Upper lobe of left lung (tissue), 6 donors: ENCODE measurements around the gene FCER1G. TPM values are rescaled to one million over a fixed set of nuclear protein-coding genes. Genes with fewer than 3 reads are reported as not detected.

Experiments used
- ATAC-seq, 2 donors: fragments of 200-7000 bp; cut with Tn5 transposase; one replicate each; pipeline ENCODE4 v1.9.1; 2022; ENCODE audit warnings: mild to moderate bottlenecking in 2 of 2, moderate library complexity in 2 of 2; ENCODE audit not compliant: low FRiP score in 2 of 2
- DNase-seq, 2 donors: peaks; one replicate each; pipeline ENCODE4 v3.0.0-alpha.2; 2019 to 2020
- H3K27ac ChIP-seq, 4 donors: fragments of 200-600 bp; sonication (generic); one replicate each; pipeline ENCODE4 v1.5.1; 2016 to 2019
- H3K27me3 ChIP-seq, 4 donors: fragments of 200-600 bp; sonication (generic); one replicate each; pipeline ENCODE4 v1.5.1; 2017 to 2019
- H3K36me3 ChIP-seq, 4 donors: fragments of 200-600 bp; sonication (generic); one replicate each; pipeline ENCODE4 v1.5.1; 2016 to 2019
- H3K4me1 ChIP-seq, 4 donors: fragments of 200-600 bp; sonication (generic); one replicate each; pipeline ENCODE4 v1.5.1; 2018 to 2019
- H3K4me3 ChIP-seq, 4 donors: fragments of 200-600 bp; sonication (generic); one replicate each; pipeline ENCODE4 v1.5.1; 2017 to 2019; ENCODE audit warnings: mild to moderate bottlenecking in 2 of 4, moderate library complexity in 1 of 4
- H3K9me3 ChIP-seq, 4 donors: fragments of 200-600 bp; sonication (generic); one replicate each; pipeline ENCODE4 v1.5.1; 2018 to 2019
- CTCF ChIP-seq, 6 experiments: fragments of 450-650 bp in 4 of 6; fragments of 200-600 bp in 2 of 6; sonication (generic) in 2 of 6; IDR thresholded peaks; one replicate each; pipeline ENCODE4 v1.5.1; 2016 to 2019; ENCODE audit warnings: antibody characterized with exemption in 6 of 6
- EP300 ChIP-seq, 4 donors: sonication (generic); formaldehyde crosslinking; IDR thresholded peaks; one replicate each; pipeline ENCODE4 v1.5.1; 2017; ENCODE audit warnings: antibody characterized with exemption in 4 of 4, control low read depth in 2 of 4
- POLR2A ChIP-seq, 4 donors: fragments of 450-650 bp; IDR thresholded peaks; one replicate each; pipeline ENCODE4 v1.5.1; 2016 to 2017; ENCODE audit warnings: antibody characterized with exemption in 4 of 4, mild to moderate bottlenecking in 2 of 4
- POLR2AphosphoS5 ChIP-seq, 2 donors: sonication (generic); formaldehyde crosslinking; IDR thresholded peaks; one replicate each; pipeline ENCODE4 v1.5.1; 2017; ENCODE audit warnings: antibody characterized with exemption in 2 of 2
- WGBS, 2 donors: methylation state at CpG; one replicate each; pipeline ENCODE4 v1.1.5; 2017 to 2018; 5-methylcytosine and 5-hydroxymethylcytosine counted together
- total RNA-seq, 6 donors: library from RNA; depleted of rRNA in 4 of 6; stranded (reverse); fragments of >200 nt in 4 of 6; gene quantifications; one replicate each; pipeline versions ENCODE4 v1.1.0 to v1.2.1, GENCODE V29; 2016 to 2021
- donor health status: DM: no; HTN: no; CAD: no; lungs with moderate emphysema.
- donor health status: DM: no; HTN: yes; CAD: no; lungs with severe emphysema.

The FCER1G gene
- total RNA-seq, 6 donors from 2014 or later: 75.4 to 233 (median 176) TPM

DNA sequence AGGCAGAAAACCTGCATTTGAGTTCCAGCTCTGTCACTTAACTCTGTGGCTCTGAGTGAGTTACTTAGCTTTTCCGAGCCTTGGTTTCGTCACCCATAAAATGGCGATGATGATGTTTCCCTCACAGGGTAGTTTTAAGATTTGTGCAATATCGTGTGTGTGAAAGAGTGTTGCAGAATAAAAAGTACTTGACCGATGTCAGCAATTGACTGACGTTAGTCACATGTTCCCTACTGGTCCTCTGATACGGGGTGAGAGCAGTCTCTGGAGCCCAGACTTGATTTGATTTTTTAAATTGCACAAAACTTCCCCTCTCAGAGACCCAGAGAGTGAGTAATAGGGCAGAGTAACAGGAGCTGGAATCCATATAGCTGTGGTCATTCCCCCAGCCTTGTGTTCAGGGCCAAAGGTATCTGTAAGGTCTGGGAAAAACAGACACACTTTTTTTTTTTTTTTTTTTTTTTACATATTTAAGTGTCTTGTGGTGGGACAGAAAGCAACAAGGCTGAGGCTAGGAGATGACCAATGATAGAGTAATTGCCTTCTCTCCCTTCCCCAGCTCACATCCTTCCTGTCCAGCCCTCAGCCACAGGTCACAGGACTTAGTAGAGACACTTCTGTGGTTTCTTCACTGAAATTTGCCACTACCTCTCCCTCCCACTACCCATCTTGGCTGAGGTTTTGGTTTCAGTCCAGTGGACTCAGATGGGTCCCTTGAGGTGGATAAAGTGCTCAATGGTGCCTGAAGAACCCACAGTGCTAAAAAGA, 2.0 kb downstream of the FCER1G start:
- H3K4me3 ChIP-seq: peak overlapping the region in 3 of 4 donors; percentile 34 to 50 (median 41)
- WGBS, 2 donors: 18 to 37% methylated on average over 7 of the region's 7 CpGs
- peak in 1 of 4 donors; percentile 88 for TF ChIP-seq EP300 (IDR thresholded peaks at IDR 0.05)
- TF ChIP-seq CTCF (IDR thresholded peaks at IDR 0.05): no peak
- TF ChIP-seq POLR2AphosphoS5 (IDR thresholded peaks at IDR 0.05): peak; percentile 67 to 93
- peak in 3 of 4 donors; percentile 17 to 89 (median 31) for TF ChIP-seq POLR2A (IDR thresholded peaks at IDR 0.05)

DNA sequence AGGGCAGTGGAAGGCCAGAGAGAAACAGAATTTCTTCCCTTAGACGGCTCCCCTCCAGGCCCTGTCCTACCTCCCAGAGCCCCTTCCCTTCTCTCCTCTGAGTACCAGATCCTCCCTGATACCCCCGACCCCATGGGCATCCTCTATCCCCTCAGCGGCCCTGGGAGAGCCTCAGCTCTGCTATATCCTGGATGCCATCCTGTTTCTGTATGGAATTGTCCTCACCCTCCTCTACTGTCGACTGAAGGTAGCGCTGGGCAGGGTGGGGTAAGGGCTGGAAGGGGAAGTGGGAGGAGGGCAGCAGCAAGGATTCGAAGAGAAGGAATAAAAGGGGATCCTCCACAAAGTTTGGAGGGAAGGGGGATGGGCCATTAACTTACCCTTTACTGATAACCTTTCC, 2.7 kb downstream of the FCER1G start:
- H3K9me3 ChIP-seq: no peaks in the 10 kb centered on the region
- no peaks in the 10 kb centered on the region for H3K27me3 ChIP-seq
- peaks cover 11 to 25% (median 19%) of the 10 kb centered on the region in 4 donors for H3K36me3 ChIP-seq
- ATAC-seq (no peak), DNase-seq (no peak)
- H3K4me1 ChIP-seq: peaks cover 5 to 13% (median 6%) of the 10 kb centered on the region in 4 donors
- H3K27ac ChIP-seq: peak overlapping the region; percentile 88 to 95 (median 92)
- no peak for TF ChIP-seq EP300 (IDR thresholded peaks at IDR 0.05)
- peak in 1 of 4 donors; percentile 16 for TF ChIP-seq POLR2A (IDR thresholded peaks at IDR 0.05)
- 53 to 62% methylated on average over 6 of the region's 6 CpGs for WGBS, 2 donors
- H3K4me3 ChIP-seq: peak overlapping the region in 3 of 4 donors; percentile 14 to 50 (median 25)

More for the DNA sequence above, 2.0 kb downstream of the FCER1G start:
- peaks cover 18 to 32% (median 26%) of the 10 kb centered on the region in 4 donors for H3K36me3 ChIP-seq
- DNase-seq (peak in 1 of 2 donors; percentile 68), ATAC-seq (peak; percentile 75 to 77)
- H3K9me3 ChIP-seq: no peaks in the 10 kb centered on the region
- peaks cover 5 to 13% (median 6%) of the 10 kb centered on the region in 4 donors for H3K4me1 ChIP-seq
- H3K27me3 ChIP-seq: no peaks in the 10 kb centered on the region
- H3K27ac ChIP-seq: peak overlapping the region; percentile 88 to 95 (median 92)

DNA sequence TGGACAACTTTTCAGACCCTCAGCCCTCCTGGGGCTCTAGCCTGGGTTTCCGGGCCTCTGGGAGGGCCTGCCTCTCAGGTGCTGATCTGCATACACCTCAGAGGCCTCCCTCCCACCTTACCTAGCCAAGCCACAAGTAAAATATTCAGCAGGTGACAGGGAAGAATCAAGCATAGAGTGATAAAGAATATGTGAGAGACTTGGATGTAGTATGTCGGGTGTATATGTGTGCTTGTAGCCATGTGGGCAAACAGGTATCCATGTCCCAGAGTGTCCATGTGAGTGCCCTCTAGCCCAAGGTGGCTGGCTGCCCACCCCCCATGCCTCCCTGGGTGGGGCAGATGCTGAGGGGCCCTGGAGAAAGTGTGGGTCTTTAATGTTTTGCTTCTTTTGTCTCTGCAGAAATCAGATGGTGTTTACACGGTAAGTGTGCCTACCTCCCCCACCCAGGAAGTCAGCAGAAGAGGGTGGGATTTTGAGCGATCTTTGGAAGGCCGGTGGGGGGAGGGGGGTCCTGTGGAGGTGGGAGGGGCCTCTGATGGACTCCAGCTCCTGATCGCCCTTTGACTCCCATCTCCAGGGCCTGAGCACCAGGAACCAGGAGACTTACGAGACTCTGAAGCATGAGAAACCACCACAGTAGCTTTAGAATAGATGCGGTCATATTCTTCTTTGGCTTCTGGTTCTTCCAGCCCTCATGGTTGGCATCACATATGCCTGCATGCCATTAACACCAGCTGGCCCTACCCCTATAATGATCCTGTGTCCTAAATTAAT, 3.4 kb downstream of the FCER1G start:
- H3K9me3 ChIP-seq: no peaks in the 10 kb centered on the region
- peak overlapping the region in 3 of 4 donors; percentile 88 to 95 (median 93) for H3K27ac ChIP-seq
- DNase-seq (no peak), ATAC-seq (no peak)
- peaks cover 5 to 19% (median 12%) of the 10 kb centered on the region in 4 donors for H3K36me3 ChIP-seq
- WGBS, 2 donors: 73 to 74% methylated on average over 8 of the region's 8 CpGs
- peak overlapping the region in 2 of 4 donors; percentile 14 to 50 for H3K4me3 ChIP-seq
- no peak for TF ChIP-seq POLR2A (IDR thresholded peaks at IDR 0.05)
- no peaks in the 10 kb centered on the region for H3K27me3 ChIP-seq
- peaks cover 5 to 13% (median 6%) of the 10 kb centered on the region in 4 donors for H3K4me1 ChIP-seq

- no peaks in the 10 kb centered on the region for H3K9me3 ChIP-seq
- no peak for DNase-seq
- H3K4me1 ChIP-seq: peaks cover 5 to 10% (median 6%) of the 10 kb centered on the region in 4 donors
- H3K27ac ChIP-seq: no peak overlapping the region
- peaks cover 0 to 11% (median 5%) of the 10 kb centered on the region in 4 donors for H3K36me3 ChIP-seq
- WGBS, 2 donors: 83 to 92% methylated on average over 5 of the region's 5 CpGs
- no peaks in the 10 kb centered on the region for H3K27me3 ChIP-seq
- ATAC-seq: no peak
- TF ChIP-seq POLR2AphosphoS5 (IDR thresholded peaks at IDR 0.05): no peak
- no peak for TF ChIP-seq POLR2A (IDR thresholded peaks at IDR 0.05)
- TF ChIP-seq CTCF (IDR thresholded peaks at IDR 0.05): no peak
- TF ChIP-seq EP300 (IDR thresholded peaks at IDR 0.05): no peak
- H3K4me3 ChIP-seq: no peak overlapping the region
Observed at GRCh38 chr1:161219078-161219892, 4.2 kb downstream of the FCER1G start.

DNA sequence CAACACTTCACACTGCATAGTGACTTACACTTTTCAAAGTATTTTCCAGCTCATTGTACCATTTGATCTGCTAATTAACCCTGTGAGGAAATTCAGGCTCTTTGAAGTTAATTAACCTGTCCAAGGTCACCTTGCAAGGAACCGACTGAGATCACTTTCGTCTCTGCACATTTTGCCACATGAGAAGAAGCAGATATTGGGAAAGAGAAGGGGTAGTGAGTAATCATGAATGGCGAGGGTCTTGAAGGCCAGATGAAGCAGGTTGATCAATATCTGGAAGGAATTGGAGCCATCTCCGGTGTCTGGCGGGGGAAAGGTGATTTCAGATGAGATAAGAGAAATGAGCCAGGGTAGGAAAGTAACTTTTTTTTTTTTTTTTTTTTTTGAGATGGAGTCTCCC, 4.9 kb downstream of the FCER1G start:
- Histone ChIP-seq H3K4me3 (no peak overlapping the region), H3K27me3 (no peaks in the 10 kb centered on the region), H3K9me3 (no peaks in the 10 kb centered on the region), H3K36me3 (peaks cover 0 to 4% (median 2%) of the 10 kb centered on the region in 4 donors), H3K27ac (no peak overlapping the region), H3K4me1 (peaks cover 5 to 8% (median 6%) of the 10 kb centered on the region in 4 donors)
- DNase-seq (no peak), ATAC-seq (no peak)
- no peak for TF ChIP-seq EP300 (IDR thresholded peaks at IDR 0.05)
- TF ChIP-seq CTCF (IDR thresholded peaks at IDR 0.05): no peak
- no peak for TF ChIP-seq POLR2AphosphoS5 (IDR thresholded peaks at IDR 0.05)
- no peak for TF ChIP-seq POLR2A (IDR thresholded peaks at IDR 0.05)
- 76 to 86% methylated on average over 5 of the region's 5 CpGs for WGBS, 2 donors
